Peyer's patch (tissue), 4 donors: Measurements from ENCODE around the gene RNH1.

Experiments used
- POLR2A ChIP-seq, 2 donors: fragments of 450-650 bp; IDR thresholded peaks; one replicate each; pipeline ENCODE4 v1.5.1; 2017; ENCODE audit warnings: antibody characterized with exemption in 2 of 2, mild to moderate bottlenecking in 2 of 2, moderate library complexity in 2 of 2
- TF ChIP-seq, protein P1 (sequence below), 6 experiments: fragments of 450-650 bp in 4 of 6; fragments of 200-600 bp in 2 of 6; sonication (generic) in 1 of 6; IDR thresholded peaks; one replicate each; pipeline ENCODE4 v1.5.1; 2017 to 2019; ENCODE audit warnings: antibody characterized with exemption in 6 of 6, mild to moderate bottlenecking in 3 of 6, moderate library complexity in 1 of 6

DNA sequence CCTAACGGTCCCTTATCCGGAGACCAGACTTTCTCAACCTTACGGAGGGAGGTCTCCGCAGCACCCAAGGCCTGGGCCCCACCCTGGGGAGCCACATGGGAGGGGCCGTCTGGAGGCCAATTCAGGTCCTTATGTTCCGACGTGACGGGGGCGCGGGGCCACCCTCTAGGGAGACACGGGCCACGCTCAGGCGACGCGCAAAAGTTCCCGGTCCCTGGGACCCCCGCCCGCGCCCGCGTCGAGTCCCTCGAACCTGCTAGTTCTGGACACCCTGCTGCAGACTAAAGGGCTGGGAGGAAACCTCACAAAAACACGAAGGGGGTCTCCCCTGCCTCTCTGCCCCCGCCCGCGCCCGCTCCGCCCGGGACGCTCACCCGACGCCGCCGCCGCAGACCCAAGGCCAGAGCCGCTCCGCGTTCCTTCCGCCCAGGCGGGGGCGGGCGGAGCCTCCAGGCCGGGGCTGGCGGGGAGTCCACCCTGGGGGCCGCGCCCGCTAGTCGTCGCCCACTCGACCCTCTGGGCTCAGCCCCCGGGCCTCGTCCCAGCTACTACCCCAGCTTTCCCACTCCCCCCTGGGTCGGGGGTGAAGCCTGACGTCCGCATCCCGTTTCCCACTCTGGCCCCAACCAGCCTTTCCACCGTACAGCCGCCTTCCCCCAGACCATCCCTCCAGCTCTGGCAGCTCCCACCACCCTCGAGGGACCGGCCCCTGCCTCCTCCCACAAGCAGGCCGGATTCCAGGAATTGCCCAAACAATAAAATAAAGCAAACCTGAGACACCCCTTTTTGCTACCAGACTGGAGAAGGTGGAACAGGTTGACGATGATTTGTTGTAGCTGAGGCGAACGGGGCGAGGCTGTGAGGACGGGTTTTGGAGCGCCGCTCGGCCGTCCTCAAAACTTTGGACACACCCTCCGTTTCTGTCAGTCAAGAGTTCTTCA is 2.7 kb downstream of the RNH1 start:
- TF ChIP-seq POLR2A (IDR thresholded peaks at IDR 0.05) = no peak
- TF ChIP-seq, protein P1, sequence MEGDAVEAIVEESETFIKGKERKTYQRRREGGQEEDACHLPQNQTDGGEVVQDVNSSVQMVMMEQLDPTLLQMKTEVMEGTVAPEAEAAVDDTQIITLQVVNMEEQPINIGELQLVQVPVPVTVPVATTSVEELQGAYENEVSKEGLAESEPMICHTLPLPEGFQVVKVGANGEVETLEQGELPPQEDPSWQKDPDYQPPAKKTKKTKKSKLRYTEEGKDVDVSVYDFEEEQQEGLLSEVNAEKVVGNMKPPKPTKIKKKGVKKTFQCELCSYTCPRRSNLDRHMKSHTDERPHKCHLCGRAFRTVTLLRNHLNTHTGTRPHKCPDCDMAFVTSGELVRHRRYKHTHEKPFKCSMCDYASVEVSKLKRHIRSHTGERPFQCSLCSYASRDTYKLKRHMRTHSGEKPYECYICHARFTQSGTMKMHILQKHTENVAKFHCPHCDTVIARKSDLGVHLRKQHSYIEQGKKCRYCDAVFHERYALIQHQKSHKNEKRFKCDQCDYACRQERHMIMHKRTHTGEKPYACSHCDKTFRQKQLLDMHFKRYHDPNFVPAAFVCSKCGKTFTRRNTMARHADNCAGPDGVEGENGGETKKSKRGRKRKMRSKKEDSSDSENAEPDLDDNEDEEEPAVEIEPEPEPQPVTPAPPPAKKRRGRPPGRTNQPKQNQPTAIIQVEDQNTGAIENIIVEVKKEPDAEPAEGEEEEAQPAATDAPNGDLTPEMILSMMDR (IDR thresholded peaks at IDR 0.05) = no peak
